Measurements from ENCODE around the gene CDK16. TPM values are rescaled to one million over a fixed set of nuclear protein-coding genes. Genes with fewer than 3 reads are reported as not detected.

CDK16 gene
- total and polyA plus RNA-seq, 2 donors (not counting 3 experiments of a cell fraction or from before 2014, with no cell fraction given), result 99.9 to 149 TPM

- intact Hi-C loops (cut with micrococcal nuclease), result no loop called here
- FAIRE-seq, result no peak
Observed at GRCh38 chrX:47197526-47197925, 21.0 kb upstream of the CDK16 start.

More at GRCh38 chrX:47197526-47197925, 21.0 kb upstream of the CDK16 start:
- no peak overlapping the region for H3K9ac ChIP-seq (replicated peaks; ENCODE audit: extremely low read depth, insufficient read depth, low read length)
- peaks cover 12 to 37% of the 10 kb centered on the region in 2 experiments for H3K36me3 ChIP-seq (ENCODE audit: control insufficient read depth in 2 of 2, extremely low read depth in 1 of 2, insufficient read depth in 2 of 2, low read length in 2 of 2)
- dilution Hi-C loops (cut with MboI; ENCODE audit: extremely low pct_ligation_motif_present, low sequenced_read_pairs), result no loop called here
- H3K4me2 ChIP-seq (ENCODE audit: insufficient read depth, low read length), result no peak overlapping the region
- H3K27ac ChIP-seq (ENCODE audit: insufficient read depth, low read depth, low read length), result no peak overlapping the region
- H4K20me1 ChIP-seq (replicated peaks; ENCODE audit: control insufficient read depth, extremely low read depth, insufficient read depth, low read length), result no peaks in the 10 kb centered on the region
- H3K27me3 ChIP-seq (ENCODE audit: control insufficient read depth in 2 of 2, insufficient read depth in 2 of 2, low read length in 2 of 2), result no peaks in the 10 kb centered on the region
- H3K9me1 ChIP-seq (replicated peaks; ENCODE audit: control insufficient read depth, extremely low read depth, insufficient read depth, low read length), result no peaks in the 10 kb centered on the region
- TF ChIP-seq JUN (IDR thresholded peaks at IDR 0.05; ENCODE audit: borderline replicate concordance, insufficient read depth, insufficient read length, low read depth) (no peak), EZH2 (IDR thresholded peaks at IDR 0.05; ENCODE audit: borderline replicate concordance, low read depth, low read length, severe bottlenecking) (no peak), GATA2 (IDR thresholded peaks at IDR 0.05; ENCODE audit: insufficient read depth, insufficient read length, low read depth, low read length) (no peak), MAX (IDR thresholded peaks at IDR 0.05; ENCODE audit: insufficient read depth, insufficient read length) (no peak), CTCF (IDR thresholded peaks at IDR 0.05; ENCODE audit: extremely low read depth in 1 of 2, insufficient read depth in 1 of 2, low read depth in 1 of 2, low read length in 2 of 2) (no peak), POLR2A (IDR thresholded peaks at IDR 0.05; ENCODE audit: low read depth, low read length) (no peak), POLR2AphosphoS5 (IDR thresholded peaks at IDR 0.05; ENCODE audit: insufficient read depth, low read depth, low read length) (no peak), FOS (IDR thresholded peaks at IDR 0.05; ENCODE audit: borderline replicate concordance, insufficient read depth, low read length) (no peak), MYC (IDR thresholded peaks at IDR 0.05; ENCODE audit: low read depth, low read length) (no peak)
- peaks cover 29% of the 10 kb centered on the region for H3K4me1 ChIP-seq (ENCODE audit: control insufficient read depth, extremely low read depth, insufficient read depth, low read length)
- CTCF ChIA-PET, result no interaction called here
- no peak for DNase-seq (ENCODE audit: low read depth, low spot score)
- POLR2A ChIA-PET, result no interaction called here
- no TSS peak for BruUV-seq (replicated peaks)
- H2AFZ ChIP-seq (ENCODE audit: low read depth, low read length), result no peak overlapping the region
- no peaks in the 10 kb centered on the region for H3K9me3 ChIP-seq (replicated peaks; ENCODE audit: control insufficient read depth, insufficient read depth, low read length)
- H3K79me2 ChIP-seq (ENCODE audit: control insufficient read depth, insufficient read depth, low read length), result peaks cover 58% of the 10 kb centered on the region
- H3K4me3 ChIP-seq (replicated peaks in 1 of 3; ENCODE audit: insufficient read depth in 1 of 3, low read depth in 1 of 3, low read length in 3 of 3), result no peak overlapping the region

Data from endothelial cell of umbilical vein (primary cell).